H1 (cell line): ENCODE results near the gene APOBR. TPM values are rescaled to one million over a fixed set of nuclear protein-coding genes. Genes with fewer than 3 reads are reported as not detected.

Source experiments
- CTCF ChIA-PET: fragments of 300-600 bp; sonication (Branson Sonifier 250); formaldehyde crosslinking; loops from one replicate; lab custom pipeline; 2021; ENCODE audit not compliant: partially characterized antibody; lab: Charles Lee
- POLR2A ChIA-PET: fragments of 300-600 bp; sonication (Branson Sonifier 250); formaldehyde crosslinking; loops from one replicate; lab custom pipeline; 2021; ENCODE audit warnings: inconsistent platforms; ENCODE audit not compliant: partially characterized antibody; lab: Charles Lee
- DNase-seq, 2 experiments: peaks; one replicate each; pipeline versions ENCODE4 v3.0.0 to v3.0.0-alpha.2; 2010 to 2022; ENCODE audit warnings: low spot score in 2 of 2, low read depth in 1 of 2, mixed read lengths in 1 of 2
- FAIRE-seq: peaks from 2 replicates; lab custom pipeline; 2011; peaks lifted over from hg19 to GRCh38; lab: Jason Lieb, UNC
- H2AFZ ChIP-seq: 2 replicates; pipeline ENCODE4 v1.8.1; 2012; ENCODE audit warnings: low read length, inconsistent platforms
- H2AK5ac ChIP-seq: 2 replicates; pipeline ENCODE4 v1.6.1; 2013; ENCODE audit warnings: low read depth, low read length
- H2BK120ac ChIP-seq: replicated peaks from 2 replicates; pipeline ENCODE3; 2013; ENCODE audit warnings: low read depth, low read length, inconsistent platforms
- H2BK12ac ChIP-seq: 2 replicates; pipeline ENCODE4 v1.6.1; 2013; ENCODE audit warnings: low read depth, low read length
- H2BK15ac ChIP-seq: 2 replicates; pipeline ENCODE4 v1.6.1; 2013; ENCODE audit warnings: low read length
- H2BK20ac ChIP-seq: 2 replicates; pipeline ENCODE4 v1.6.1; 2013; ENCODE audit warnings: low read length
- H2BK5ac ChIP-seq: 2 replicates; pipeline ENCODE4 v1.6.1; 2013; ENCODE audit warnings: low read depth, low read length
- H3K14ac ChIP-seq: 2 replicates; pipeline ENCODE4 v1.6.1; 2013; ENCODE audit warnings: inconsistent platforms; ENCODE audit not compliant: insufficient read length
- H3K18ac ChIP-seq: 2 replicates; pipeline ENCODE4 v1.6.1; 2013; ENCODE audit warnings: low read length; ENCODE audit errors: extremely low read depth
- H3K23ac ChIP-seq: 2 replicates; pipeline ENCODE4 v1.6.1; 2013; ENCODE audit warnings: inconsistent platforms; ENCODE audit not compliant: insufficient read length
- H3K23me2 ChIP-seq: 2 replicates; pipeline ENCODE4 v1.6.1; 2013; ENCODE audit warnings: low read depth, low read length
- H3K27ac ChIP-seq: 2 replicates; pipeline ENCODE4 v1.6.1; 2011; ENCODE audit warnings: low read depth, low read length, inconsistent platforms
- H3K27me3 ChIP-seq, 4 experiments: replicated peaks in 1 of 4; 1 replicate in 1 of 4; 2 replicates in 3 of 4; pipeline versions ENCODE4 v1.6.1 to v1.8.1; 2011 to 2013; ENCODE audit warnings: low read length in 3 of 4, mild to moderate bottlenecking in 3 of 4, inconsistent platforms in 2 of 4, mixed read lengths in 2 of 4, moderate library complexity in 1 of 4; ENCODE audit not compliant: control insufficient read depth in 3 of 4, insufficient read depth in 3 of 4; ENCODE audit errors: extremely low read depth in 1 of 4
- H3K36me3 ChIP-seq, 4 experiments: 2 replicates each; pipeline versions ENCODE4 v1.6.1 to v1.8.1; 2011 to 2013; ENCODE audit warnings: mild to moderate bottlenecking in 4 of 4, low read length in 3 of 4, moderate library complexity in 2 of 4, control low read depth in 1 of 4, inconsistent platforms in 1 of 4; ENCODE audit not compliant: insufficient read depth in 4 of 4, control insufficient read depth in 2 of 4
- H3K4ac ChIP-seq: replicated peaks from 2 replicates; pipeline ENCODE3; 2013; ENCODE audit warnings: low read length, low read depth, mixed read lengths, inconsistent platforms; ENCODE audit not compliant: insufficient read length
- H3K4me1 ChIP-seq, 4 experiments: replicated peaks in 1 of 4; 1 replicate in 1 of 4; 2 replicates in 3 of 4; pipeline versions ENCODE4 v1.6.1 to v1.8.1; 2011 to 2013; ENCODE audit warnings: low read length in 3 of 4, inconsistent platforms in 2 of 4, mixed read lengths in 1 of 4; ENCODE audit not compliant: insufficient read depth in 4 of 4, control insufficient read depth in 3 of 4
- H3K4me2 ChIP-seq, 2 experiments: 2 replicates each; pipeline versions ENCODE4 v1.6.1 to v1.8.1; 2011 to 2013; ENCODE audit warnings: low read depth in 2 of 2, low read length in 2 of 2, control low read depth in 1 of 2, inconsistent platforms in 1 of 2, mild to moderate bottlenecking in 1 of 2; ENCODE audit not compliant: insufficient read depth in 1 of 2
- H3K4me3 ChIP-seq, 4 experiments: fragments of 200-600, 300-600 bp in 1 of 4; sonication (generic), shearing (Covaris generic), sonication (Bioruptor Twin) in 1 of 4; 2 replicates each; pipeline versions ENCODE4 v1.5.1 to v1.8.1; 2011 to 2016; ENCODE audit warnings: low read length in 4 of 4, low read depth in 3 of 4, control low read depth in 2 of 4, inconsistent platforms in 2 of 4, mild to moderate bottlenecking in 2 of 4, mixed read lengths in 1 of 4, moderate library complexity in 1 of 4; ENCODE audit not compliant: insufficient read depth in 2 of 4; ENCODE audit errors: extremely low read depth in 1 of 4
- H3K56ac ChIP-seq: replicated peaks from 2 replicates; pipeline ENCODE3; 2013; ENCODE audit warnings: low read depth, mild to moderate bottlenecking, mixed read lengths, low read length, inconsistent platforms; ENCODE audit not compliant: insufficient read length
- H3K79me1 ChIP-seq: 2 replicates; pipeline ENCODE4 v1.6.1; 2013; ENCODE audit warnings: low read depth, low read length, control low read depth
- H3K79me2 ChIP-seq, 2 experiments: 2 replicates each; pipeline versions ENCODE4 v1.6.1 to v1.8.1; 2012 to 2013; ENCODE audit warnings: low read length in 2 of 2, mild to moderate bottlenecking in 2 of 2, inconsistent platforms in 1 of 2; ENCODE audit not compliant: insufficient read depth in 2 of 2, control insufficient read depth in 1 of 2
- H3K9ac ChIP-seq, 4 experiments: replicated peaks in 1 of 4; 1 replicate in 1 of 4; 2 replicates in 3 of 4; pipeline versions ENCODE4 v1.6.1 to v1.8.1; 2011 to 2013; ENCODE audit warnings: low read depth in 3 of 4, low read length in 3 of 4, control low read depth in 2 of 4, mild to moderate bottlenecking in 2 of 4, moderate library complexity in 2 of 4, inconsistent platforms in 1 of 4; ENCODE audit errors: extremely low read depth in 1 of 4
- H3K9me3 ChIP-seq, 2 experiments: 2 replicates each; pipeline versions ENCODE4 v1.6.1 to v1.8.1; 2012 to 2013; ENCODE audit warnings: mild to moderate bottlenecking in 2 of 2, moderate library complexity in 2 of 2, control low read depth in 1 of 2, inconsistent platforms in 1 of 2, low read depth in 1 of 2, low read length in 1 of 2, mixed read lengths in 1 of 2; ENCODE audit not compliant: insufficient read depth in 2 of 2
- H4K20me1 ChIP-seq, 2 experiments: replicated peaks in 1 of 2; 2 replicates each; pipeline versions ENCODE3 to v1.8.1; 2011 to 2013; ENCODE audit warnings: inconsistent platforms in 2 of 2, low read length in 2 of 2, mild to moderate bottlenecking in 1 of 2; ENCODE audit not compliant: insufficient read depth in 2 of 2, control insufficient read depth in 1 of 2
- H4K5ac ChIP-seq: 2 replicates; pipeline ENCODE4 v1.6.1; 2013; ENCODE audit warnings: low read length, low read depth, mixed read lengths, inconsistent platforms; ENCODE audit not compliant: insufficient read length
- H4K8ac ChIP-seq: 2 replicates; pipeline ENCODE4 v1.8.0; 2013; ENCODE audit warnings: mild to moderate bottlenecking, moderate library complexity, low read length, inconsistent platforms; ENCODE audit not compliant: insufficient read depth; ENCODE audit errors: extremely low read depth
- H4K91ac ChIP-seq: replicated peaks from 2 replicates; pipeline ENCODE3; 2013; ENCODE audit warnings: low read length, mixed read lengths, inconsistent platforms; ENCODE audit not compliant: insufficient read length
- BACH1 ChIP-seq: IDR thresholded peaks from 2 replicates; pipeline ENCODE4 v1.6.1; 2012; ENCODE audit warnings: low read length, improper control_type of control experiment
- CEBPB ChIP-seq: IDR thresholded peaks from 2 replicates; pipeline ENCODE4 v1.6.1; 2012; ENCODE audit warnings: low read depth, low read length
- CTBP2 ChIP-seq: IDR thresholded peaks from 2 replicates; pipeline ENCODE4 v1.7.0; 2011; ENCODE audit warnings: borderline replicate concordance, mild to moderate bottlenecking, moderate library complexity, mixed read lengths, low read length; ENCODE audit not compliant: insufficient read depth, insufficient read length
- FOSL1 ChIP-seq: IDR thresholded peaks from 2 replicates; pipeline ENCODE4 v1.6.1; 2011; ENCODE audit warnings: mild to moderate bottlenecking, low read depth, low read length, moderate library complexity; ENCODE audit not compliant: insufficient read depth
- JUN ChIP-seq: IDR thresholded peaks from 2 replicates; pipeline ENCODE4 v1.6.1; 2011; ENCODE audit warnings: low read depth, mild to moderate bottlenecking, improper control_type of control experiment, low read length
- JUND ChIP-seq: IDR thresholded peaks from 2 replicates; pipeline ENCODE4 v1.6.1; 2011; ENCODE audit warnings: mild to moderate bottlenecking, improper control_type of control experiment, low read length
- KDM5A ChIP-seq: fragments of 200-600 bp; IDR thresholded peaks from 2 replicates; pipeline ENCODE4 v1.7.1; 2012; ENCODE audit warnings: mild to moderate bottlenecking, low read length, inconsistent platforms, mixed read lengths
- RXRA ChIP-seq: IDR thresholded peaks from 2 replicates; pipeline ENCODE4 v1.6.1; 2011; ENCODE audit warnings: low read depth, mild to moderate bottlenecking, low read length, moderate library complexity; ENCODE audit not compliant: insufficient read depth
- SIN3A ChIP-seq, 2 experiments: IDR thresholded peaks in 1 of 2; conservative IDR thresholded peaks in 1 of 2; 2 replicates each; pipeline ENCODE4 v1.6.1; 2011 to 2012; ENCODE audit warnings: low read length in 2 of 2, improper control_type of control experiment in 1 of 2, low read depth in 1 of 2, mild to moderate bottlenecking in 1 of 2
- SUZ12 ChIP-seq: fragments of 200-600 bp; sonication (generic); IDR thresholded peaks from 2 replicates; pipeline ENCODE4 v1.6.1; 2012; ENCODE audit warnings: mild to moderate bottlenecking, inconsistent platforms, low read length, moderate library complexity, mixed read lengths
- TEAD4 ChIP-seq: IDR thresholded peaks from 2 replicates; pipeline ENCODE4 v1.6.1; 2012; ENCODE audit warnings: low read depth, low read length, inconsistent platforms, mixed read lengths
- WGBS, 2 experiments: shearing (Covaris generic) in 1 of 2; methylation state at CpG; one replicate each; pipeline versions ENCODE4 v1.1.6 to v1.1.7; 2013 to 2015; ENCODE audit warnings: low lambda C conversion rate in 2 of 2, mixed read lengths in 2 of 2, inconsistent platforms in 1 of 2, low coverage in 1 of 2, missing lambda C conversion rate in 1 of 2; ENCODE audit not compliant: insufficient replicate concordance in 2 of 2, insufficient coverage in 1 of 2, insufficient read length in 1 of 2; ENCODE audit errors: extremely low coverage in 1 of 2, missing lambda C conversion rate in 1 of 2; 5-methylcytosine and 5-hydroxymethylcytosine counted together
- polyA plus RNA-seq, 7 experiments: library from polyadenylated mRNA; depleted of rRNA in 3 of 7; stranded (reverse) in 5 of 7; unstranded in 2 of 7; fragments of >200 nt in 5 of 7; fragments of 200-250 nt in 2 of 7; gene quantifications; 1 replicate in 5 of 7; 2 replicates in 1 of 7; 4 replicates in 1 of 7; pipeline versions ENCODE4 v1.2.1 to v1.2.3, GENCODE V29; 2011 to 2013; ENCODE audit warnings: missing spikeins in 2 of 7, mixed read lengths in 2 of 7
- total RNA-seq: library from RNA; stranded (reverse); fragmentation: NEBNext Ultra II Directional; extraction: Animal tissue kit (Norgen Biotek cat#: 25700); gene quantifications from 2 replicates; pipeline ENCODE4 v1.2.1, GENCODE V29; 2021
- TF ChIP-seq, protein P1 (sequence below): IDR thresholded peaks from 2 replicates; pipeline ENCODE4 v1.6.1; 2012; ENCODE audit warnings: inconsistent platforms

The APOBR gene
- total and polyA plus RNA-seq, 2 of the 8 experiments (the other 6 are each of a cell fraction or from before 2014, with no cell fraction given): not detected

DNA sequence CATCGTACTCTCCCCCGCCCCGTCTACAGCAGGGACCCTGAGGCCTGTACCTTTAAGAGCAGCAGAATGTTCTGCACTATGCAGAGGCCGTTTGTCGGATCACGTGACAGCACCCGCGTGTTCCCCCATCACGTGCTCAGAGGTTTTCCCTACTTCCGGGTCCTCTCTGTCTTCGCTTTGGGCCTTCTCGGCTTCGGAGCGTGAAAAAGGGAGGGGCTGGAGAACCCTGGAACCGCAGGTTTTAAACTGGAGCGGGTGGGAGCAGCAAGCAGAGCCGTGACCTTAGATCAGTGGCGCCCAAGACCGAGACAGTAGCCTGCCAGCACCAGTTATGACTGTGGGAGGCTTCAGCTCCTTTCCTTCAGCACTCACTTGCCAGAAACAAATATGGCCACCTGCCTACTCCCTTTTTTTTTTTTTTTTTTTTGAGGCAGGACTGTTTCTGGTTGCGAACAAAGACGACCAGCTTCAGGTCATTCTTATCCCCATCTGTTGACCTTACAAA lies 2.4 kb upstream of the APOBR start, which contains the start of gene CLN3:
TSS of gene CLN3 (minus strand) at position 105 of the 505 bp plus-strand sequence. CDS start 315 bp downstream, outside the sequence.
- FAIRE-seq: peak; percentile 84
- Histone ChIP-seq H3K4ac (no peak within 1 kb of the TSS), H3K79me2 (no peaks in the 10 kb centered on the region), H3K14ac (no peak within 1 kb of the TSS), H2BK15ac (no peak within 1 kb of the TSS), H3K9me3 (no peaks in the 10 kb centered on the region), H3K18ac (peak within 1 kb of the TSS; percentile 96), H2BK5ac (peak within 1 kb of the TSS; percentile 96), H2AFZ (peak within 1 kb of the TSS; percentile 99), H3K4me1 (no peaks in the 10 kb centered on the region), H4K91ac (peak within 1 kb of the TSS; percentile 31), H3K4me2 (peak within 1 kb of the TSS; percentile 71 to 73), H3K27me3 (peaks cover 0 to 2% (median 0%) of the 10 kb centered on the region in 4 experiments; a peak in 1 of 7 replicates), H3K23ac (no peak within 1 kb of the TSS), H2AK5ac (no peak within 1 kb of the TSS), H4K8ac (peak within 1 kb of the TSS; percentile 99), H3K79me1 (no peaks in the 10 kb centered on the region), H3K4me3 (peak within 1 kb of the TSS; percentile 83 to 96 (median 92)), H3K56ac (peak within 1 kb of the TSS; percentile 99), H3K23me2 (no peaks in the 10 kb centered on the region; the same call in 1 of the 2 replicates), H4K20me1 (no peaks in the 10 kb centered on the region), H2BK120ac (peak within 1 kb of the TSS; percentile 35), H3K27ac (peak within 1 kb of the TSS; percentile 98), H2BK20ac (no peak within 1 kb of the TSS), H3K36me3 (no peaks in the 10 kb centered on the region; a peak in 2 of 8 replicates), H3K9ac (peak within 1 kb of the TSS; percentile 82 to 96 (median 93)), H4K5ac (peak within 1 kb of the TSS; percentile 79), H2BK12ac (peak within 1 kb of the TSS; percentile 88; the same call in 1 of the 2 replicates)
- ChIA-PET POLR2A (interaction anchor here (0.6 to 2.0 kb wide), 4 partner anchors 11 to 1287 kb away, joined by 4 to 10 read pairs (median 6); partner anchors contain the start of gene SGF29), CTCF (interaction anchor here (0.6 to 0.7 kb wide), 3 partner anchors 39 to 248 kb away, joined by 3 read pairs; no protein-coding TSS in a partner anchor)
- peak; percentile 77 to 88 for DNase-seq
- WGBS, 2 experiments: 1% methylated on average over 21 of the region's 21 CpGs; no CpG with 5 or more reads in 1 of the 2 experiments
- TF ChIP-seq BACH1 (no peak), JUN (no peak), KDM5A (peak; percentile 67; the same call in 1 of the 2 replicates), CTBP2 (no peak), FOSL1 (no peak), SUZ12 (no peak), RXRA (no peak), CEBPB (no peak), JUND (no peak), SIN3A (conservative IDR thresholded peaks at IDR 0.05 in 1 of 2, IDR thresholded peaks at IDR 0.05 in 1 of 2; ENCODE audit: low read depth in 1 of 2, low read length in 2 of 2) (peak; percentile 89 to 95; a peak in 2 of 4 replicates), TEAD4 (no peak)
- TF ChIP-seq, protein P1, sequence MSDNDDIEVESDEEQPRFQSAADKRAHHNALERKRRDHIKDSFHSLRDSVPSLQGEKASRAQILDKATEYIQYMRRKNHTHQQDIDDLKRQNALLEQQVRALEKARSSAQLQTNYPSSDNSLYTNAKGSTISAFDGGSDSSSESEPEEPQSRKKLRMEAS: peak; percentile 97
